HG03097 (cell line): ENCODE data around the gene SULT1A3.
"Not testable (repeated sequence)": the region's sequence is repeated elsewhere in the genome, so short reads cannot be mapped to it uniquely, and the experiment has no call there.

Source experiments
- ATAC-seq: cut with Tn5 transposase; IDR thresholded peaks from one replicate; pipeline ENCODE4 v1.9.1; 2021; ENCODE audit not compliant: unreplicated experiment, low FRiP score

Gene SULT1A3

GRCh38 chr16:30186444-30186781, 12.6 kb upstream of the SULT1A3 start:
- ATAC-seq = no peak

- ATAC-seq = no peak
Measured at GRCh38 chr16:30186782-30187555, 12.1 kb upstream of the SULT1A3 start.

- no peak for ATAC-seq
Measured at GRCh38 chr16:30187556-30187865, 11.5 kb upstream of the SULT1A3 start.

GRCh38 chr16:30187971-30188561, 11.0 kb upstream of the SULT1A3 start:
- no peak for ATAC-seq

DNA sequence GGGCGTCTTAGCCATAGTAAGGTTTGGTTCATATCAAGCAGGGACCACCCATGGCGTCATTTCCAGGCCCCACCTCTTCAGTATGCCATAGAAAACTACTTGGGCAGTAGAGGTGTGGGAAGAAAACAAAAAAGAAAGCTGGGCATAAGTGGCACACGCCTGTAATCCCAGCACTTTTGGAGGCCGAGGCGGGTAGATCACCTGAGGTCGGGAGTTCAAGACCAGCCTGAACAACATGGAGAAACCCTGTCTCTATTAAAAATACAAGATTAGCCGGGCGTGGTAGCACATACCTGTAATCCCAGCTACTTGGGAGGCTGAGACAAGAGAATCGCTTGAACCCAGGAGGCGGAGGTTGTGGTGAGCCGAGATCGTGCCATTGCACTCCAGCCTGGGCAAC, 7.9 kb upstream of the SULT1A3 start:
- not testable (repeated sequence) for ATAC-seq

GRCh38 chr16:30193098-30193497, 6.0 kb upstream of the SULT1A3 start:
- peak; percentile 3 for ATAC-seq

DNA sequence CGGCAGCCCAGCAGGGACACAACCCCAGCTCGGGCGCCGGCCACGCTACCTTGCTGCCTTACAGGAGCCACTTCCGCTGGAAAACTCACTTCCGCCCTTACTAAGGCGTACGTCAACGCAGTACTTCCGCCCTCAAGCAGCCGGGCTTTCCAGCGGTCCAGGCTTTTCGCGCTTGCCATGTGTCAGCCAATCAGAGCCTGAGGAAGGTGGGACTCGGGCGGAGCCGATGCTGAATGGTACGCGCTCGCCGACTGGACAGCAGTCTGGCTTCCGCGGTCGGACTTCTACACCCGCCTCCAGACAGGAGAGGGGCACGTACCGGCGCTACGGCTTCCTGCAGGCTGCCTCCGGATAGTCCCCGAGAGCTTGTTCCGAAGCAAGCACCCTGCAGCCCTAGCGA, 5.4 kb upstream of the SULT1A3 start, which contains the start of the genes BOLA2B and SLX1A:
Gene BOLA2B (minus strand): TSS at position 52 of the 400 bp plus-strand sequence. CDS start 71 bp downstream, outside the sequence.
Gene SLX1A (plus strand): TSS at position 261 of the 400 bp plus-strand sequence. CDS start 210 bp downstream, outside the sequence.
- peak; percentile 81 for ATAC-seq

DNA sequence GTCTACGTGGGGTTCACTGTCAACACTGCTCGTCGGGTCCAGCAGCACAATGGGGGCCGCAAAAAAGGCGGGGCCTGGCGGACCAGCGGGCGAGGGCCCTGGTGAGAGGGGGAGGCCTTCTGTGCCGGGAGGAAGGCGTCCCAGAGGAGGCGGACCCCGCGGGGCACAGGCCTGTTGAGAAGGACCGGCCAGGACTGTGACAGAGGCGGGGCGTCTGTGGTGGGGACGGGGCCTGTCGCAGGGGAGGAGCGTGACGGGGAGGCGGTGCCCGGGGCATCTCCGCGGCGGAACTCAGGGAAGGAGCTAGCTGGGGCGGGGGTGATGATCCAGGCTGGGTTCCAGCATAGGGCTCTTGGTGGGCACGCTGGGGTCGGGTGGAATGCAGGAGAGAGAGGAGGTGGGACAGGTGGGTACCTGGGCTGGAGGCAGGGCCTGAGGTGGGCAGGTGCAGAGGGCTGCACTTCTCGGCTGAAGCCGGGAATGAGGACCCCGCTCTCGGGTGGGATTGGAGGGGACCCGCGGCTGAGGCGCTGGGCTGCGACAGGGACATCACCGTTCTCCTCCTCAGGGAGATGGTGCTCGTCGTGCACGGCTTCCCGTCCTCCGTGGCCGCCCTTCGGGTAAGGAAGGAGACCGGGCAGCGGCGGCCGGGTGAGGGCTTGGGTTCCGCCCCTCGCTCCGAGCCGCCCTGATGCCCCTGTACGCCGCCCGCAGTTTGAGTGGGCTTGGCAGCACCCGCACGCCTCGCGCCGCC, 4.7 kb upstream of the SULT1A3 start:
- peak; percentile 49 for ATAC-seq

GRCh38 chr16:30197001-30197400, 2.1 kb upstream of the SULT1A3 start:
- not testable (repeated sequence) for ATAC-seq

- ATAC-seq = not testable (repeated sequence)
Measured at GRCh38 chr16:30199608-30200343, 721 bp downstream of the SULT1A3 start.

DNA sequence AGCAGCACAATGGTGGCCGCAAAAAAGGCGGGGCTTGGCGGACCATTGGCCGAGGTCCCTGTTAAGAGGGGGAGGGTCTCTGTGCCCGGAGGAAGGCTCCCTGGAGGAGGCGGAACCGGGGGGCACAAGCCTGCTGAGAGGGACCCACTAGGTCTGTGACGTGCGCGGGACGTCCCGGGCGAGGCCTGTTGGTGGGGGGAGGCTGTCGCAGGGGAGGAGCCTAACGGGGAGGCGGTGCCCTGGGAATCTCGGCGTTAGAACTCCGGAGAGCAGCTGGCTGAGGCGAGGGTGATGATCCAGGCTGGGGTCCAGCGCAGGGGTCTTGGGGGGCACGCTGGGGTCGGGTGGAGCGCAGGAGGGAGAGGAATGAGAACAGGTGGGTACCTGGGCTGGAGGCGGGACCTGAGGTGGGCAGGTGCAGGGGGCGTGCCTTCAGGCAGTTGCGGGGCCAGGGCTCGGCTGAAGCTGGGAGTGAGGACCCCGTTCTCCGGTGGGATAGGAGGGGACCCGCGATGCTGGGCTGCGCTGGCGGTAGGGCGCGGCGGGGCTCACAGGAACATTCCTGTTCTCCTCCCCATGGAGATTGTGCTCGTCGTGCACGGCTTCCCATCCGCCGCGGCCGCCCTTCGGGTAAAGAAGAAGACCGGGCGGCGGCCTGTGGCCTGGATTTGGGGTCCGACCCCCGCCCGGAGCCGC, 6.6 kb downstream of the SULT1A3 start:
- not testable (repeated sequence) for ATAC-seq

DNA sequence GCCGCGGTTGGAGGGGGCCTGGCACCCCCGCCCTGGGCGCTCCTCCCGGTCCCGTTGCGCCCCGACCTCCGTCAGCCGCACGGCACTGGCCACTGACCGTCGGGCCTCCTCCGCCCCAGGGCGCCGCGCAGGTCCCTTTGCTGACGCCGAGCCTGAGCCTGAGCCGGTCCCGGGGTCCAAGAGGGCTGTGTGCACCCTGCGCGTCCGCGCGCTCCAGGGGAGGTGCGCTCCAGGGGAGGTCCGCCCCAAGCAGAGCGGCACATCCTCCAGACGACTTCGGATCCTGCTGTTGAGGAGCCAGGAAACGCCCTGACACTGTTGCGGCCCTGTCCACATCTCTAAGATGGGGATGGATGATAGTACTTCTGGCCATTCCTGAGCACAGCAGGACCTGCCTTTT, 7.2 kb downstream of the SULT1A3 start:
- not testable (repeated sequence) for ATAC-seq

GRCh38 chr16:30207063-30207704, 8.1 kb downstream of the SULT1A3 start:
- not testable (repeated sequence) for ATAC-seq

DNA sequence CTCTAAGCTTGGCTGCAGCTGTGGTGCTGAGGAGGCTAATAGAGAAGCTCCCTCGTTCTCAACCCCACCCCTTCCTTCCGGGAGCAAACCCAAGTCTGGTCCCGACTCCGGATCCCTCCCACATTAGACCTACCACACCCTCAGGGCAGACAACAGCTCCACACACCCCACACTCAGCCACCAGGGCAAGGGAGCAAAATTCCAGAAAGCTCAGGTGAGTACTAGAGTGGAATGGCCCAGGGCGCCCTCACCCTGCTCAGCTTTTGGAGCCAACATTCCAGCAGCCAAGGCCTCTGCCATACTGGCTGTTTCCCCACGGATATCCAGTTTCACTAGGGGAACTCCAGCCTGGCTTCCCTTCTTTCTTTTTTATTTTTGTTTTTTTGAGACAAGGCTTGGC, 10.0 kb downstream of the SULT1A3 start:
- ATAC-seq = not testable (repeated sequence)

DNA sequence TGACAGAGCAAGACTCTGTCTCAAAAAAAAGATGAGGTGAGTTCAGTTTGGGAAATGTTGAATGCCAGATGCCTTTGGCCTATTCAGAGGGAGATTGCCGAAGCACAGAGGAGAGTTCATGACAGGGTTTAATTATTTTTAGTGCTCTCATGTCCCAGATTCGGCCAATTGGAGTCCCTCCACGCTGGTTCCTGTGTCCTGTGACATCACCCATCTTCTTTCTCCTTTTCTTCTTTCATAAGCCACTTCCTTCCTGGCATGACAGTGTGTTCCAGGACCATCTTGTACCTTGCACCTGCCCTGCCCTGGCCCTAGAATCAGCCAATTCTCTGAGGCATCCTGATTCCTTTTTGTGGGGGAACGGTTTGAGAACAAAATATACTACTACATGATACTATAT, 12.4 kb downstream of the SULT1A3 start:
- ATAC-seq = not testable (repeated sequence)

- ATAC-seq = not testable (repeated sequence)
Measured at GRCh38 chr16:30217082-30217481, 18.0 kb downstream of the SULT1A3 start.

GRCh38 chr16:30248379-30248778, 49.3 kb downstream of the SULT1A3 start, which contains the start of gene NPIPB13:
Gene NPIPB13, minus strand, starts transcription at chr16:30248479. Its CDS starts 2,906 bp downstream, at chr16:30245573.
- not testable (repeated sequence) for ATAC-seq
